Anterior cingulate cortex (tissue), 58 donors: ENCODE data around the gene RPS4Y2.

ENCODE experiments used
- DNase-seq, 58 donors: peaks; one replicate each; lab custom pipeline; 2025; lab: John Stamatoyannopoulos, UW

RPS4Y2 gene

DNA sequence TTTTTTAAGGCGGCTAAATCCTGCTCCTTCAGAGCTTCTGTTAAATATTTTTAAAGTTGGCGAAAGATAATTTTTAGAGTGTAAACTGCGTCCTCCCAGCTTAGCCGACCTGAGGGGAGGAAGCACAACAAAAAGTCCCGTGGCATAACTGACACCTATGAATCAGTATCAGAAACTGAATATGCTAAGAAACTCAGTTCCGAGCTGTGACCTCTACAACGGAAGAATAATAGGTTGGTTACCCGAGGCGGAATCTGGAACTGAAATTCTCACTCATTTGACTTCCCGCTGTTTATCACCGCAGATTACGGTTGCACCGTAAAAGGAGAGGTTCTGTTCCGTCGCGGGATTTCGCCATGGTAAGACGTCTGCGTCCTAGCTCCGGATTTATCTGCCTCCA, at the start of gene RPS4Y2:
Gene RPS4Y2 (plus strand): TSS at position 301 of the 400 bp plus-strand sequence. CDS start 56 bp downstream, at position 357.
- DNase-seq, result no peak

DNA sequence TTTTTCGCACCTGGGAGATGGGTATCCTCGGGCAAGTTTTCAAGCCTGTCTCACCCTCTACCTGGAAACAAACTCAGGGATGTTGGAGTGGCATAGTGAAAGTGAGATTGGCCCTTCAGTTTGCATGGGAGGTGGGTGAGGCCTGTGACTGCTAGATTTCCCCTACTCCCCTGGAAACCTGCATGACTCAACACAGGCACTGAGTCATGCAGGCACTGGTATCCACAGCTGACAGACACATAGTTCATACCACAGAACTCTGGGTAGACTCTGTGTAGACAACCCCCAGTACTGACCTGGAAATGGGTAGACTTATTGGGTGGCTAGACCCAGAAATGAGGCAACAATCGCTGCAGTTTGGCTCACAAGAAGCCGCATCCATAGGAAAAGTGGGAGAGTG, 41.5 kb upstream of the RPS4Y2 start:
- no peak for DNase-seq

GRCh38 chrY:20726184-20726907, 29.6 kb upstream of the RPS4Y2 start:
- no peak for DNase-seq

- no peak for DNase-seq
Observed at GRCh38 chrY:20735200-20735599, 20.7 kb upstream of the RPS4Y2 start.

DNA sequence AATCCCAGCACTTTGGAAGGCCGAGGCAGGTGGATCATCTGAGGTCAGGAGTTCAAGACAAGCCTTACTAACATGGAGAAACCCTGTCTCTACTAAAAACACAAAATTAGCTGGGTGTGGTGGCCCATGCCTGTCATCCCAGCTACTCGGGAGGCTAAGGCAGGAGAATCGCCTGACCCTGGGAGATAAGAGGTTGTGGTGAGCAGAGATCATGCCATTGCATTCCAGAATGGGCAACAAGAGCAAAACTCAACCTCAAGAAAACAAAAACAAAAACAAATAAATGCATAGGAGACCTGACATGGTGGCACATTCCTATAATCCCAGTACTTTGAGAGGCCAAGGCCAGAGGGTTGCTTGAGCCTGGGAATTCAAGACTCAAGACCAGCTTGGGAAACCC, 16.1 kb upstream of the RPS4Y2 start:
- DNase-seq, result no peak

DNA sequence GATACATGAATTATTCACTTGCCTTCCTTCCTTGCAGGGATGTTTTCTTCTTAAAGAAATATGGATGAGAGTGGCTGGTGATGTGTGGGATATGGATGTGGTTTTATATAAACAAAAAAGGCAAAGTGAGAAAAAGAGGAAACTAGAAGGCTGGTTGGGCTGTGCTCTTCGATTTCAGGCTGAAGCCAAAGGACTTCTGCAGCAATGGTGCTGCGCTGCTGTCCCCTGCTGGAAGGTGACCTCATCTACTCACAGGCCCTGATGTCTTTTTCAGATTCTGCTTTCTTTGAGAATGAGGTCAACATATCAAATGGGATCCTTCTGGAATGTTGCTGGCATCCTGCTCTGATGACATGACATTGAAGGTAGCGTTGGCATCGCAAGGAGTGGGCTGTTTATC, 15.3 kb upstream of the RPS4Y2 start:
- DNase-seq, result peak in 10 of 58 donors; percentile 0 to 3 (median 0)

GRCh38 chrY:20745060-20745459, 10.8 kb upstream of the RPS4Y2 start:
- DNase-seq, result no peak

DNA sequence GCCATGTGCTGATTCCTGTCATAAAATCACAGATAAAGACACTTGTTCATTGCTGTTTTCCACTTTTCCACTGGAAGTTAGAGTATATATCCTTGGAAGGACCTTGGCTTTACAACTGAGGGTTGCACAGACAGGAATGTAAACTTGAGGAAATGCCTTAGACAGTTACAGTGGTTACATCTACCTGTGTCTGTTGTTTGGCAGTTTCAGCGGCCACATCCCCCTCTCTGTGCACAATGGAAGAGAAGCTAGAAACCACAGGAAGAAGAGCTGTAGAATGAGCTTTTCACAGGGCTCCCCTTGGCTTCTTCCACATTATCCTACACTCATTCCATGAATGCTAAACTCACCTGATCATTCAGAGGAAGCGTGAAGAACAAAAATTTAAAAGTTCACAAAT, 9.0 kb upstream of the RPS4Y2 start:
- DNase-seq, result no peak

DNA sequence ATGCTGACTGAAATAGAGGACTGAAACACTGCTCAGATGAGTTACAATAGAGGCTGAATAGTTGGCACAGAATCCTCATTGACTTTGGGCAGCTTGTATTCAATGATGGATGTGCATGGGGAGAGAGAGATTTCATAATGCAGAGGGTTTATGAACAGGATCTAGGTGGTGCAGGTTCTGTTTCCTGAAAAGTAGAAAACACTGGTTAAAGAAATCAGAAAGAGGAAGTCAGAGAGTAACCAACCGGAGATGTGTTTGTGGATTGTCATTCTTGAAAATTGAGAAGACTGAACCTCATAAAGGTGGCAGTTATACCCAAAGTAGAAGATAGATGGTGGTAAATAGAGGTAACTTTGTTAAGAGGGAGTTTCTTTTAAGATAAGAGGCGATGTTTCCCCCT, 8.0 kb downstream of the RPS4Y2 start:
- DNase-seq, result no peak

DNA sequence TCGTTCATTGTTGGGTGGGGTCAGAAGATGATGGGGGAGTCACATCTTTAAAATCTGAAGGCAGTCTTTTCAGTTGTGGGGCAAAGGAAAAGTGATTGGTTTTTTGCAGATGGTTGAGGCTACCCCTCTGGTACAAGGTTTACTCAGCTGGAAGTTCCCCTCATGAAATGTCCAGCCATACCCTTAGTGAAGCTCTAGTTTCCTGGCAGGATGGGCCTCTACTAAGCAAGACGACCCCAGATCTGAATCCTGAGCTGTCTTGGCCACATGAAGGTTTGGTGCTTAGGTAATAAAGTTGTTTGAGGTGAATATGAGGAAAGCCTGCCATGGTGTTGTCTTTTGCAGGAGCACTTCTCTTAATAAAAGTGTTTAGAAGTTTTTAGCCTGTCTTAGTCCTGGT, 9.2 kb downstream of the RPS4Y2 start:
- no peak for DNase-seq

- DNase-seq, result no peak
Observed at GRCh38 chrY:20770755-20771154, 14.8 kb downstream of the RPS4Y2 start.

DNA sequence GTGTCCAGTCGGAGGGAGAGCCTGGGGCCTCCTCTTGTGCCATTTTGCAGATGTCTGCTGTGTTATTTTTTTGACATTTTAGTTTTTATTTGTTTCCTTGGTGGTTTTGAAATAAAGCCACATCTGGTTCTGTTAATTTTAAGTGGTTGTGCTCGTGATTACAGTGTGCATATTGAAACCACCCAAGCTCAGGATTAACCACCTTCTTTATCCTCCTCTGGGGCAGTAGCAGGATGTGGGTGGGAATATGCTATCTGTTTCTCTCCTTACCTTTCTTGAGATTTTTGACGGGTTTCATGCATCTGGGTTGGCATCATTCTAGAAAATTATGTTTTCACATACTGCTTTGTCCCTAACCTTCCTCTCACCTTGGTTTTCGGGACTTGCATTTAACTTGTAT, 20.2 kb downstream of the RPS4Y2 start:
- DNase-seq, result no peak

DNA sequence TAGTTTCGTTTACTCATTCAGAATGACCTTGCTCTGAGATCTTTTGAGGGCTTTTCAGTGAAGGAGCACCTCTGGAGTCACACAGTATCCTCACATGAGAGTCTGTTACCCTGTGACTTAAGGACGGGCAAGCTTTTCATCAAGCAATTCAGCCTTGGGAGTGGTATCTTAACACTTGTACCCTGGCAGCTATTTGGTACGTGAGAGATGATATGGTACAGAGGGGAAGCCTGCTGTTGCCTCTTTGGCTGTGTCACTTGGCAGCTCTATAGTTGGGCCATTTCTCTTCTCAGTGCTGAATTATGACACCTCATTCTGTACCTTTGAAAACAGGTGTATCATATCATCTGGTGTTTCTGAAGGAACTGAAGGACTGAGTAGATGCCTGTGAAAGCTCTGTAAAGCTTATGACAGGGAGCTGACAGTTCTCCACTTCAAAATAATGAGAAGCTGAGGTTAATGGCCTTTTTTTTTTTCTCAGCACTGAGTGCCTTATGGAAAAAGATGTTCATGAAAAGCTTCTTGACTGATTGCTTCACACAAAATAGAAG, 24.3 kb downstream of the RPS4Y2 start:
- DNase-seq, result no peak

DNA sequence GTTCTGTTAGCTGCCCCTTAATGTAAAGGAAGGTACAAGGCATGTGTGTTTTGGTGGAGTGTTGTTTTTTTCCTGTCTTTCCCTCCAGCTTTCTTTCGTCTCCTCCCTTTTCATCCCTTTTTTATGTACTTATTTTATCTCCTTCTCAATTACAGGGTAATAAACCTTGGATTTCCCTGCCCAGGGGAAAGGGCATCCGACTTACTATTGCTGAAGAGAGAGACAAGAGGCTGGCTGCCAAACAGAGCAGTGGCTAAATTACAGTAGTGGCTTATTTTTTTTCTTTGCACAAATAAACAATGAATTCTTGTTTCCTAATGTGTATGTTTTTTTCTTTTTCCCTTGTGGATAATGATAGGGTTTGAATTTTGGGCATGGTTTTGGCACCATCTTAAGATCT, 24.9 kb downstream of the RPS4Y2 start:
- no peak for DNase-seq

GRCh38 chrY:20781408-20781807, 25.5 kb downstream of the RPS4Y2 start:
- DNase-seq, result no peak

DNA sequence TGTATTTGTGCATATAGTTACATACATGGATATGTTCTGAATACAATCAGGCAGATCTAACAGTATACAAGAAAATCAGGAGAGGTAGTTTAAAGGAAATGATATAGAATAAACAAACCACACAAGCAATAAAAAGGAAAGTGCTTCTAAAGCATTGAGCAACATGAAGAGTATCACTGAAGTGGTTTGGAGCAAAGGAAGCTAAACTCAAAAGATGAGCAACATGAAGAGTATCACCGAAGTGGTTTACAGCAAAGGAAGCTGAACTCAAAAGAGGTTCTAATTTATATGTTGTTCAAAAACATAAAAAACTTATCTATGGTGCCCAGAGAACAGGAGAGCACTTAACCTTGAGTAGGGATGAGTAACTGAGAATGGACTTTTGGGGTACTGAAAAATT, 29.1 kb downstream of the RPS4Y2 start:
- no peak for DNase-seq

- DNase-seq, result no peak
Observed at GRCh38 chrY:20787076-20787475, 31.2 kb downstream of the RPS4Y2 start.

DNA sequence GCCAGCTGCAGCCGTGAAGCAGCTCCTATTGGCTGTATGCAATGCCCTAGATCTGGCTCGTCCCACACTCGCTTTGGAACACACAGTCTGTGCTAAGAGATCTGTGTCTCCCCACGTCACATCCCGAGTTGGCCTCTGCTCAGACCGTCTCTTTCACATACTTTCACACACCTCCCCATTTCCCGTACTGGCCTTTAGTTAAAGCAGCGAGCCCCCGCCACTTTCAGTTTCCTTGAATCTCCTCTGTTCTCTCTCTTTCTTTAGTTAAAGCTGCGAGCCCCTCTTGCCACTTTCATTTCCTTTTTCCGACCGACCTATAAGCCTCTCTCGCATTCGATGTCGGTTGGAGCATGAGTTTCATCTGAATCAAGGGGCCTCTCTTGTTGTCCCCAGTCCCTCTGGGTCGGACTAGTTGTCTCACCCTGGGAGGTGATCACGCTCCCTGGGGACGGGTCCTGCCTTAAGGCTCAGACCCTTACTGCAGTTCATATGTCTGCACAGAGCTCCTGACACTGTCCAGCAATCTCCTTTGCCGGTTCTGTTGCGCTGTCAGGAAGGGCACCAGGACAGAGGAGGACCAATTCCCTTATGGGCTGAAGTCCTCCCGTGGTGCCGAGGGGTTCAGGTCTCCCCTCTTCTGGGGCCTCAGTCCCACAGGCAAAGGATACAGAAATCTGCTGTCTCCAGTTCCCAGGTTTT, 42.6 kb downstream of the RPS4Y2 start:
- no peak for DNase-seq

DNA sequence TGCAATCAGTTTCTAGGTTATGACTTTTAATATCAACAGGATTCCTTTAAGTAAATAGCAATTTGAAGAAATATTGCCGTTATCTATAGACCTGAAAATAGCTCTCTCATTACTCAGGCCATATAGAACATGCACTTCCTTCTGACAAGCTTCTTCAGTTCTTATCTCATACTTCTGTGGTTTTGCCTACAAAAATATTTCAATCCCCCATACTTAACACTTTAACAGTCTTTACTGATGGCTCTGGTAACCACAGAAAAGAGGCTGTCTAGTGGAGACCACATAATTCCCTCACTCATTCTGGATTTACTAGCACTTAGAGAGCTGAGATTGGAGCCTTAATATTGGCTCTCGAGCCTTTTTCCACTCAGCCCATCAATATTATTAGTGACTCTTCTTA, 46.8 kb downstream of the RPS4Y2 start:
- no peak for DNase-seq

GRCh38 chrY:20806243-20806642, 50.3 kb downstream of the RPS4Y2 start:
- DNase-seq, result no peak

DNA sequence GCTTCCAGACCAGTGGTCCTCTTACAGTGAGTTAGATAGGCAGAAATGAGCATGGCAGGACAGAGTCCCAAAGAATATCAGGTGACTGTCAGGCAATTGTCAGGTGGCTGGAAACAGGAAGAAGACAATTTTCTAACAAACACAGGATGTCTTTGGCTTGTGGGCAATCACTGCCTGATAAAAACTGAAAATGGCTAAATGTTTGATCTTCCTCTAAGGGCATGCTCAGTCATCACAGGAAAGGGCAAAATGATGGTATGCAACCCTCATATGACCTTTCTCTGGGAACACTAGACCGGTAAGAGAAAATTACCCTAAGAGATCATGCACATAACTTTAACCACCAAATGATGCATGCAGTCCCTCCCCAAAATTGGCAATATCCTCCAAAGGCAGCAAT, 57.6 kb downstream of the RPS4Y2 start:
- DNase-seq, result no peak

- no peak for DNase-seq
Observed at GRCh38 chrY:20814794-20815193, 58.9 kb downstream of the RPS4Y2 start.
